Naive thymus-derived CD8-positive, alpha-beta T cell (primary cell): Measurements from ENCODE around the gene BUB1. TPM values are rescaled to one million over a fixed set of nuclear protein-coding genes. Genes with fewer than 3 reads are reported as not detected.

Experiments
- ATAC-seq, 2 donors: fragments of 150-1000 bp; cut with Tn5 transposase in 1 of 2; sonication (Bioruptor Pico), chemical (Tn5 transposase) in 1 of 2; 1 replicate in 1 of 2; 2 replicates in 1 of 2; pipeline ENCODE4 v1.10.0; 2021; ENCODE audit warnings: mild to moderate bottlenecking in 2 of 2, moderate library complexity in 2 of 2
- POLR2A ChIA-PET: fragments of 350-600 bp; sonication (Branson Sonifier 250); formaldehyde crosslinking; loops from one replicate; lab custom pipeline; 2021; ENCODE audit warnings: antibody characterized with exemption; lab: Charles Lee
- DNase-seq, 10 donors: peaks; one replicate each; pipeline versions ENCODE4 v3.0.0 to v3.0.0-alpha.2; 2020 to 2022
- H3K27ac Mint-ChIP-seq, 10 donors: one replicate each; pipeline ENCODE4 v1.8.0; 2020 to 2022; ENCODE audit warnings: mild to moderate bottlenecking in 10 of 10, mixed read lengths in 10 of 10, moderate library complexity in 4 of 10, inconsistent platforms in 1 of 10
- H3K27me3 Mint-ChIP-seq, 5 donors: one replicate each; pipeline ENCODE4 v1.8.0; 2021 to 2022; ENCODE audit warnings: mixed read lengths in 5 of 5
- H3K36me3 Mint-ChIP-seq, 3 donors: one replicate each; pipeline ENCODE4 v1.8.0; 2020 to 2022; ENCODE audit warnings: mixed read lengths in 3 of 3, mild to moderate bottlenecking in 2 of 3, inconsistent platforms in 1 of 3
- H3K4me1 Mint-ChIP-seq, 4 donors: one replicate each; pipeline ENCODE4 v1.8.0; 2021 to 2022; ENCODE audit warnings: mixed read lengths in 4 of 4
- H3K4me3 Mint-ChIP-seq, 10 donors: one replicate each; pipeline ENCODE4 v1.8.0; 2020 to 2022; ENCODE audit warnings: mild to moderate bottlenecking in 10 of 10, mixed read lengths in 10 of 10, moderate library complexity in 6 of 10, inconsistent platforms in 1 of 10
- H3K9me3 Mint-ChIP-seq, 9 donors: one replicate each; pipeline ENCODE4 v1.8.0; 2020 to 2022; ENCODE audit warnings: mixed read lengths in 9 of 9, mild to moderate bottlenecking in 3 of 9, inconsistent platforms in 1 of 9, moderate library complexity in 1 of 9
- polyA plus RNA-seq, 3 donors: library from polyadenylated mRNA; unstranded; fragments of 300-500 nt; fragmentation: Illumina TruSeq; gene quantifications; one replicate each; pipeline ENCODE4 v1.2.3, GENCODE V29; 2021
- total RNA-seq, 8 experiments: library from RNA in 2 of 8; stranded (reverse) in 2 of 8; gene quantifications; one replicate each; pipeline ENCODE4 v1.2.3 and lab custom pipeline; 2021 to 2026

Gene BUB1
- total and polyA plus RNA-seq, 5 experiments from 2014 or later, result 0.56 to 4.0 (median 1.3) TPM

DNA sequence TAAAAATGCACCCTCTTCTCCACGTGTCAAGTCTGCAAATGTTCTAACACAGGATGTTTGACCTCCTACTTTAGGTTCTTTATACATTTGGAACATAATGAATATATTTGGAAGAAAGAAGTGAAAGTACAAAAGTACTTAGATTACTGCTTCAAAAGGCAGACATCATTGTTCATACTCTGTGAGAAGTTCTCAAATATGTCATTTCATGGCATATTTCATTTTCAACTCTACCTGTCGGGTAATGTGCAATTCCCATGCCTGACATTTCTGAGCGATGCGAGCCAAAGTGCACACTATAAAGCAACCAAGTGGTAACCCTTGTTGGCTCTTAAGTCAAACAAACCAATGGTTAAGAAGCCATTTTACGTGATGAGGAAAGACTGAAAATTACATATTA is 7.0 kb downstream of the BUB1 start:
- peaks cover 0 to 9% (median 2%) of the 10 kb centered on the region in 3 donors for H3K36me3 Mint-ChIP-seq
- DNase-seq, result no peak
- no peak overlapping the region for H3K4me3 Mint-ChIP-seq
- no peak for ATAC-seq
- no peak overlapping the region for H3K27ac Mint-ChIP-seq
- H3K9me3 Mint-ChIP-seq, result no peaks in the 10 kb centered on the region
- peaks cover 0 to 12% (median 4%) of the 10 kb centered on the region in 4 donors for H3K4me1 Mint-ChIP-seq
- POLR2A ChIA-PET, result no interaction called here
- H3K27me3 Mint-ChIP-seq, result no peaks in the 10 kb centered on the region

DNA sequence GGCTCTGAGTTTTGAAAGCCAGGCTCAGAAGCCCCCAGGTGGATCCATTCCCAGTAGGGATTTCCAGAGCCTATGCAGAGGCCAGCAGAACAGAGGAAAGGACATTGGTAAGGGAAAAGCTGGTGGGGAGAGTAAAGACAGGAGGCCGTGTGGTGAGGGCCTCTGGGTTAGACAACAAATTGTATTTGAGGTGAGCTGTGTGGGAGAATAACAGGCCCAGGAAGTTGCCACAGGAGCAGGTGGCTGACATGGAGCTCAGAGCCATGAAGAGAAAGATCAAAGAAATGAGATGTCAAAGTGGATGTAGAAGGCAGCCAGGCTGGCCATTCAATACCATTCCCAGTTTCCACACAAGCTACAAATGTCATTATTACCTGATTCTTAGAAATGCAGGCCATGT is 8.8 kb downstream of the BUB1 start:
- H3K27me3 Mint-ChIP-seq, result no peaks in the 10 kb centered on the region
- no peaks in the 10 kb centered on the region for H3K4me1 Mint-ChIP-seq
- H3K4me3 Mint-ChIP-seq, result no peak overlapping the region
- H3K36me3 Mint-ChIP-seq, result peaks cover 0 to 9% (median 2%) of the 10 kb centered on the region in 3 donors
- H3K9me3 Mint-ChIP-seq, result no peaks in the 10 kb centered on the region
- ATAC-seq, result no peak
- no peak for DNase-seq
- no peak overlapping the region for H3K27ac Mint-ChIP-seq
- POLR2A ChIA-PET, result no interaction called here

DNA sequence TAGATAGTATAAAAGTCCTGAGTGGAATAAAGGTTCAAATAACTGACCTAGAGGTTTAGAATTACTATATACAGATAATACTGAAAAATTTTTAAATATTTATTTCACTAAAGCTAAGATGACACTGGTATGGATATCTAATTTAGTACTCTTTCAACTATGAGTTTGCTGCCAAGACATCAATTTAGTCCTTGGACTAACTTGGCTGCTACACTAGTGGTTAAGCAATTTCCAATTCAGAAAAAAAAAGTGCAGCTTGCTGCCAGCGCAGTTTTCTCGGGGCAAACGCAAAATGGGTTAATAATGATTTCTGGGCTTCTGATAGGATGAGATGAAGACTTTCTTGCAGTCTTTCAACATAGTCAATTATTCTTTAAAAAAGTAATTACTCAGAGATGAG is 10.8 kb downstream of the BUB1 start:
- no peak overlapping the region for H3K27ac Mint-ChIP-seq
- no peak overlapping the region for H3K4me3 Mint-ChIP-seq
- H3K4me1 Mint-ChIP-seq, result no peaks in the 10 kb centered on the region
- ATAC-seq, result no peak
- no peaks in the 10 kb centered on the region for H3K9me3 Mint-ChIP-seq
- peaks cover 0 to 6% (median 2%) of the 10 kb centered on the region in 3 donors for H3K36me3 Mint-ChIP-seq
- POLR2A ChIA-PET, result interaction anchor here (0.6 kb wide), 1 partner anchor 11 kb away, joined by 3 read pairs; the partner anchor contains the start of gene BUB1
- no peaks in the 10 kb centered on the region for H3K27me3 Mint-ChIP-seq
- no peak for DNase-seq

DNA sequence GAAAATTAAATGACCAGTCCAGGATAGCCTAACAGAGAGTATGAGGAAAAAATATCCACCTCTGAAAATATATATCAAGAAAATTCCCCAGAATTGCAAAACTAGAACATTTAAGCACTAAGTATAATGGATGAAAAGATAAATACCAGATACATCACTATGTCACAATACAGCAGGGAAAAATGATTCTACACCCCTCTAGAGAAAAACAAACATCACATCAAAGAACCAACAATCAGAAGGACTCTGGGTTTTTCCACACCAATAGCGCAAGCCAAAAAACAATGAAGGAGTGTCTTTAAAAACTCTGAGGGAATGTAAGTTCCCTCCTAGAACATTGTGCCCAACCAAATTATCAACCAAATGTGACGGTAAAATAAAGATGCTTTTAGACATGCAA is 13.7 kb downstream of the BUB1 start:
- Mint-ChIP-seq H3K4me1 (no peaks in the 10 kb centered on the region), H3K27ac (no peak overlapping the region), H3K36me3 (peaks cover 0 to 12% (median 4%) of the 10 kb centered on the region in 3 donors), H3K27me3 (no peaks in the 10 kb centered on the region), H3K9me3 (no peaks in the 10 kb centered on the region), H3K4me3 (no peak overlapping the region)
- POLR2A ChIA-PET, result no interaction called here
- DNase-seq (no peak), ATAC-seq (no peak)

DNA sequence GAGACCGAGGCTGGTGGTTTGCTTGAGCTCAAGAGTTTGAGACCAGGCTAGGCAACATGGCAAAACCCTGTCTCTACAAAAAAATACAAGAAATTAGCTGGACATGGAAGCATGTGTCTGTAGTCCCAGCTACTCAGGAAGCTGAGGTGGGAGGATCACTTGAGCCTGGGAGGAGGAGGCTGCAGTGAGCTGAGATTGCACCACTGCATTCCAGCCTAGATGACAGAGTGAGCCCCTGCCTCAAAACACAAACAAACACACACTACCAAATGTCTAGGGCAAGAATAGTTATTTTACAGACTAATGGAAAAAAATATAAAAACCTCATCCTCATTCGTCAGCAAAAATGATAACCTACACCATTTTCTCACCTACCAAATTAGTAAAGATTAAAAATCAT is 15.3 kb downstream of the BUB1 start:
- peaks cover 0 to 9% (median 5%) of the 10 kb centered on the region in 3 donors for H3K36me3 Mint-ChIP-seq

DNA sequence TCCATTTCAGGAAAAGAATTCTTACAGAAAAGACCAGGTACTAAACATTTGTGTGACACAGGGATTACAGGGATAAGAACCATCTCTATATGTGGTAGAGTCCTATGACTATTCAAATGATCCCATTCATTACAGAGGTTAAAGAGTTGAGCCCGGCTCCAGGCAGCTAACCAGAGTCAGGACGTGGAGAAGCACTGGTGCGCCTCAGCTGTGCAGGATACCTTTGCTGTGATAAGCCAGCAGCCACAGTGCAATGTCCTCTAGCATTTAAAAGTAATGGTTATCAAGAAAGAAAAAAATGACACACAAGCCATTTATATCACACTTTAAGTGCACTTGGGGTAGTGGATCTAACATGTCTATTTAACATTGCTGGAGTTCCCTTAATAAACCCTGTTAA is 17.3 kb downstream of the BUB1 start:
- no peak overlapping the region for H3K4me3 Mint-ChIP-seq
- no peaks in the 10 kb centered on the region for H3K9me3 Mint-ChIP-seq
- POLR2A ChIA-PET, result no interaction called here
- peaks cover 0 to 4% (median 0%) of the 10 kb centered on the region in 4 donors for H3K4me1 Mint-ChIP-seq
- no peak for ATAC-seq
- H3K27ac Mint-ChIP-seq, result peak overlapping the region in 1 of 10 donors; percentile 11
- H3K36me3 Mint-ChIP-seq, result peaks cover 0 to 18% (median 15%) of the 10 kb centered on the region in 3 donors
- H3K27me3 Mint-ChIP-seq, result no peaks in the 10 kb centered on the region
- no peak for DNase-seq

More for the DNA sequence above, 15.3 kb downstream of the BUB1 start:
- ATAC-seq (no peak), DNase-seq (no peak)
- Mint-ChIP-seq H3K27me3 (no peaks in the 10 kb centered on the region), H3K4me3 (no peak overlapping the region), H3K27ac (no peak overlapping the region), H3K9me3 (no peaks in the 10 kb centered on the region), H3K4me1 (peaks cover 0 to 4% (median 0%) of the 10 kb centered on the region in 4 donors)
- POLR2A ChIA-PET, result no interaction called here

DNA sequence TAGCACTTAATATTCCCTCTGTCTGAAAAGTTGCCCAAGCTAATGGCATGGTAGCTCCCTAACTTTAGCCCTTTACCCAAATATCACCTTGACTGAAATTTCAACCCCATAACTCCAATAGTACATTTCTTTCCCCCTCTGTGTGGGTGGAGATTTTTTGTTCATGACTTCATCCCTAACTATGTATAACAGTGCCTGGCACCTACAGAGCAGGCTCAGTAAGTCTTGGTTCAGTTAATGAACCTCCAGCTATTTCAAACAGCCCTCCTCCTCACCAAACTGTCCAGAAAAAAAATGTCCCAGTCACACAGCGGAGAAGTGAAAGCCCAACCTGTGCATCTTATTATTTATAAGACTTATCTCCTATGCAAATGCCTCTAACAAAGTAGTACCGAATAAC is 18.6 kb downstream of the BUB1 start:
- Mint-ChIP-seq H3K4me3 (no peak overlapping the region), H3K4me1 (peaks cover 0 to 4% (median 0%) of the 10 kb centered on the region in 4 donors), H3K27me3 (no peaks in the 10 kb centered on the region), H3K27ac (peak overlapping the region in 1 of 10 donors; percentile 11), H3K36me3 (peaks cover 0 to 22% (median 19%) of the 10 kb centered on the region in 3 donors), H3K9me3 (no peaks in the 10 kb centered on the region)
- POLR2A ChIA-PET, result no interaction called here
- no peak for DNase-seq
- ATAC-seq, result no peak

DNA sequence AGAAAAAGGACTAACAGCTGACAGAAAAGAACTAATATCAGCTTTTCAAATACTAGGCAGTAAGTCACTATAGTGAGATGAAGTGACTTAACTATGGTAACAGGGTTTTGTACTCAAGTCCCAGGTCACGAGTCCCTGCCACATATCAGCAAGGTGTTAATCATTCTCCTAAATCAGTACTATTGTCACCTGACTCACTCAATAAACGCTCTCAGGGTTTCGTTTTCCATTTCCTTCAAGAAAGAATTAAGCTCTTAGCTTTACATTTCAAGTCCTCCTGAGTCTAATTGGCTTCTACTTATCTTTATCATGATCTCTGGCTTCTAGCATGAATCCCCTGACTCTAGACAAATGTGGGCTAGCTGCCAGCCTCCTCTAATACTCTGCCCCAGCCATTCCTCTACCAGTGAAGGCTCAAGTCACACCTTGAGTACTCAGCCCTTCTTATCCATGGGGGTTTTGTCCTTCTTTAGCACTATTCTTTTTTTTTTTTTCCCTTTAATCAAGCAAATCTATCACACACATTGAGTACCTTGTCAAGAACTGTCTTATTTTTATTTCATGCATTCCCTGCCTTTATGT is 20.0 kb downstream of the BUB1 start:
- peak overlapping the region in 1 of 10 donors; percentile 1 for H3K4me3 Mint-ChIP-seq
- POLR2A ChIA-PET, result no interaction called here
- peaks cover 0 to 26% (median 23%) of the 10 kb centered on the region in 3 donors for H3K36me3 Mint-ChIP-seq
- peak overlapping the region in 2 of 10 donors; percentile 21 to 58 for H3K27ac Mint-ChIP-seq
- no peak for DNase-seq
- H3K4me1 Mint-ChIP-seq, result peaks cover 0 to 4% (median 0%) of the 10 kb centered on the region in 4 donors
- H3K9me3 Mint-ChIP-seq, result no peaks in the 10 kb centered on the region
- H3K27me3 Mint-ChIP-seq, result no peaks in the 10 kb centered on the region
- ATAC-seq, result no peak

DNA sequence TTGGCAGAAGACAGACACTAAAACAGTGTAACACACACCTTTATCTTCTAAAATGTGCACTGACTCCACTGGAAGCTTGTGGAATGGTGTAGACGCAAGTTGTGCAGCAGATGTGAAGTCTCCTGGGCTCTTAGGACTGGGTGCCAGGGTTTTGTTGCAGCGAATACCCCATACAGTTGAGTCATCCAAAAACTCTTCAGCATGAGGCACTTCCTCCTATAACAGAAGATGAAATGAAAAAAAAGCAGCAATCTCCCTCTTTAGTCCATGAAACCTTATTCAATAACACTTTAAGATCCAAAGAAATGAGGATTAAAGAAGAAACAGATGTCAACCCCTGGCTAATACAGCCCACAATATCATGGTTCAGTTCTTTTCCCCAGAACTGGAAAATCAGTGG is 22.2 kb downstream of the BUB1 start:
- Mint-ChIP-seq H3K27me3 (no peaks in the 10 kb centered on the region), H3K36me3 (peaks cover 0 to 28% (median 17%) of the 10 kb centered on the region in 3 donors), H3K27ac (no peak overlapping the region), H3K9me3 (no peaks in the 10 kb centered on the region), H3K4me3 (no peak overlapping the region), H3K4me1 (peaks cover 0 to 4% (median 0%) of the 10 kb centered on the region in 4 donors)
- POLR2A ChIA-PET, result no interaction called here
- ATAC-seq (no peak), DNase-seq (no peak)

DNA sequence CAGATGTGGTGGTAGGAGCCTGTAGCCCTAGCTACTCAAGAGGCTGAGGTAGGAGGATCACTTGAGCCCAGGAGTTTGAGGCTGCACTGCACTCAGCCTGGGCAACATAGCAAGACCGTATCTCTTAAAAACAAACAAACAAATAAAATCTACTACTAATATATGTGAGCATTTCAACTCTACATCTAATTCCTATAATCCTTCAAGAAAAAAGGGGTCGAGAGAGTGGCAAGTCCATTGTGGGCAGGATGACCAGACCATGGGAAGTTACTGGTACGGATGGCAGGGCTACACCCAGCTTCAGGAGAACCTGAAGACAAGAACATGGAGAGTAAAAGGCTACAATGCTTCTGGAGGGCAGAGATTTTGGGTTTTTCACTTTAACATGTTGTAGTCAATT is 24.0 kb downstream of the BUB1 start:
- no peaks in the 10 kb centered on the region for H3K9me3 Mint-ChIP-seq
- POLR2A ChIA-PET, result no interaction called here
- ATAC-seq, result no peak
- H3K4me1 Mint-ChIP-seq, result peaks cover 0 to 4% (median 0%) of the 10 kb centered on the region in 4 donors
- H3K4me3 Mint-ChIP-seq, result no peak overlapping the region
- H3K27ac Mint-ChIP-seq, result no peak overlapping the region
- no peak for DNase-seq
- peaks cover 0 to 32% (median 15%) of the 10 kb centered on the region in 3 donors for H3K36me3 Mint-ChIP-seq
- H3K27me3 Mint-ChIP-seq, result no peaks in the 10 kb centered on the region

DNA sequence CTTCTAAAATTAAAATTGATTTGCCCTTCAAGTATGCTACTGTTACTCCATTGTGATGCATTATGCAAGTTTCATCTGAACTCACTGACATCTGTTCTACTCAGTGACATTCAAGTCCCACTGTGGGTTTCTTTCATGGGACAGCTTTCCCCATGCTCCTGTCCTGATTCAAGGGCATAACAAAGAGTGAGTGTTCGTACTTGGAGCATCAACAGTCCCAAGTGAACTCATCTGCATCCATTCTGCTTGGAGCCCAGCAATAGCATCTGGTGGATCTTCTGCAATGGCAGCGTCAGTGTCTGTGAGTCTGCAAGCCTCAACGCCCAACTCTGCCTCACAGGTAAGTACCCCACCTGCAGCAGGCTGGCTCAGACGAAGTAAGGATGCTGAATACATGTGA is 27.5 kb downstream of the BUB1 start:
- no peak for DNase-seq
- H3K36me3 Mint-ChIP-seq, result peaks cover 0 to 14% (median 9%) of the 10 kb centered on the region in 3 donors
- H3K27me3 Mint-ChIP-seq, result no peaks in the 10 kb centered on the region
- ATAC-seq, result no peak
- H3K27ac Mint-ChIP-seq, result no peak overlapping the region
- no peaks in the 10 kb centered on the region for H3K9me3 Mint-ChIP-seq
- no peaks in the 10 kb centered on the region for H3K4me1 Mint-ChIP-seq
- H3K4me3 Mint-ChIP-seq, result no peak overlapping the region
- POLR2A ChIA-PET, result no interaction called here

DNA sequence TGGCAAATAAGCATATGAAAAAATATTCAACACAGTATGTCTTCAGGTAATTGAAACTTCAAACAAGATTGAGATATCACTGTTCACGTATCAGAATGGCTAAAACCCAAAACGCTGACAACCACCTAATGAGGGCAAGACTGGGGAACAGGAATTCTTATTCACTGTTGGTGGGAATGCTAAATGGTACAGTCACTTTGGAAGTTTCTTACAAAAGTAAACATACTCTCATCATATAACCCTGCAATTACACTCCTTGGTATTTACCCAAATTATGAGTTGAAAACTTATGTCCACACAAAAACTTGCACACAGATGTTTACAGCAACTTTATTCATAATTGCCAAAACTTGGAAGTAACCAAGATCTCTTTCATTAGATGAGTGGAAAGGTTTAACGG is 30.1 kb downstream of the BUB1 start:
- POLR2A ChIA-PET, result no interaction called here
- Mint-ChIP-seq H3K27me3 (no peaks in the 10 kb centered on the region), H3K9me3 (no peaks in the 10 kb centered on the region), H3K27ac (no peak overlapping the region), H3K4me1 (no peaks in the 10 kb centered on the region), H3K36me3 (peaks cover 0 to 7% (median 2%) of the 10 kb centered on the region in 3 donors), H3K4me3 (no peak overlapping the region)
- DNase-seq (no peak), ATAC-seq (no peak)

DNA sequence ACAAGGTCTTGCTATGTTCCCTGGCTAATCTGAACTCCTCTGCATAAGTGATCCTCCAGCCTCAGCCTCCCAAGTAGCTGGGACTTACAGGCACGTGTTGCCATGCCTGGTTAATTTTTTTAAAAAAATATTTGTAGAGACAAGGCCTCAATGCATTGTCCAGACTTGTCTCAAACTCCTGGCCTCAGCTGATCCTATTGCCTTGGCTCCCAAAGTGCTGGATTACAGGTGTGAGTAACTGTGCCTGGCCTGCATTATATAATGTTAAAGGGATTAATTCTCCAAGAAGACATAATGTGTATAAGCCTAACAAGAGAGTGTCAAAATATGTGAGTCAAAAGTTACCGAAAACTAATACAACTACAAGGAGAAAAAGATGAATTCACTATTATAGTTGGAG is 32.2 kb downstream of the BUB1 start:
- POLR2A ChIA-PET, result interaction anchor here (0.7 kb wide), 1 partner anchor 100 kb away, joined by 3 read pairs; no protein-coding TSS in a partner anchor
- no peaks in the 10 kb centered on the region for H3K9me3 Mint-ChIP-seq
- H3K27me3 Mint-ChIP-seq, result no peaks in the 10 kb centered on the region
- H3K4me1 Mint-ChIP-seq, result no peaks in the 10 kb centered on the region
- peaks cover 0 to 6% (median 6%) of the 10 kb centered on the region in 3 donors for H3K36me3 Mint-ChIP-seq
- H3K27ac Mint-ChIP-seq, result no peak overlapping the region
- no peak overlapping the region for H3K4me3 Mint-ChIP-seq
- DNase-seq (no peak), ATAC-seq (no peak)

DNA sequence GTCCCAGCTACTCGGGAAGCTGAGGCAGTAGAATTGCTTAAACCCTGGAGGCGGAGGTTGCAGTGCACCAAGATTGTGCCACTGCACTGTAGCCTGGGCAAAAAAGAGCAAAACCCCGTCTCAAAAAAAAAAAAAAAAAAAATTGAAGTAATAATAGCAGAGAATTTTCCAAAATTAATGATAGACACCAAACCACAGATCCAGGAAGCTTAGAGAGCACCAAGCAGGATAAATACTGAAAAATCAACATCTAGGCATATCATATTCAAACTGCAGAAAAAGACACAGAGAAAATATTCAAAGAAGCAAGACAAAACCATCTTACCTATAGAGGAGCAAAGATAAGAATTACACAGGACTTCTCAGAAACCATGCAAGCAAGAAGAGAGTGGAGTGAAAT is 33.5 kb downstream of the BUB1 start:
- DNase-seq, result no peak
- H3K36me3 Mint-ChIP-seq, result peaks cover 0 to 6% (median 0%) of the 10 kb centered on the region in 3 donors
- ATAC-seq, result no peak
- H3K4me1 Mint-ChIP-seq, result no peaks in the 10 kb centered on the region
- H3K4me3 Mint-ChIP-seq, result no peak overlapping the region
- H3K27ac Mint-ChIP-seq, result no peak overlapping the region
- POLR2A ChIA-PET, result no interaction called here
- H3K9me3 Mint-ChIP-seq, result no peaks in the 10 kb centered on the region
- no peaks in the 10 kb centered on the region for H3K27me3 Mint-ChIP-seq
